Measurements from ENCODE around the gene NGFR.

The NGFR gene

GRCh38 chr17:49521088-49521450 is 26.0 kb downstream of the NGFR start:
- no peaks in the 10 kb centered on the region for H3K36me3 ChIP-seq (replicated peaks)
- in situ Hi-C loops (cut with HindIII; ENCODE audit: low pct_ligation_motif_present, low sequenced_read_pairs), result no loop called here
- H3K27ac ChIP-seq, result no peak overlapping the region
- no peak for DNase-seq
- TF ChIP-seq CTCF (IDR thresholded peaks at IDR 0.05; ENCODE audit: low read depth, low read length, missing control alignments), result no peak
- H3K4me3 ChIP-seq (ENCODE audit: low read depth, low read length), result no peak overlapping the region
- peaks cover 4% of the 10 kb centered on the region for H3K27me3 ChIP-seq (replicated peaks)

DNA sequence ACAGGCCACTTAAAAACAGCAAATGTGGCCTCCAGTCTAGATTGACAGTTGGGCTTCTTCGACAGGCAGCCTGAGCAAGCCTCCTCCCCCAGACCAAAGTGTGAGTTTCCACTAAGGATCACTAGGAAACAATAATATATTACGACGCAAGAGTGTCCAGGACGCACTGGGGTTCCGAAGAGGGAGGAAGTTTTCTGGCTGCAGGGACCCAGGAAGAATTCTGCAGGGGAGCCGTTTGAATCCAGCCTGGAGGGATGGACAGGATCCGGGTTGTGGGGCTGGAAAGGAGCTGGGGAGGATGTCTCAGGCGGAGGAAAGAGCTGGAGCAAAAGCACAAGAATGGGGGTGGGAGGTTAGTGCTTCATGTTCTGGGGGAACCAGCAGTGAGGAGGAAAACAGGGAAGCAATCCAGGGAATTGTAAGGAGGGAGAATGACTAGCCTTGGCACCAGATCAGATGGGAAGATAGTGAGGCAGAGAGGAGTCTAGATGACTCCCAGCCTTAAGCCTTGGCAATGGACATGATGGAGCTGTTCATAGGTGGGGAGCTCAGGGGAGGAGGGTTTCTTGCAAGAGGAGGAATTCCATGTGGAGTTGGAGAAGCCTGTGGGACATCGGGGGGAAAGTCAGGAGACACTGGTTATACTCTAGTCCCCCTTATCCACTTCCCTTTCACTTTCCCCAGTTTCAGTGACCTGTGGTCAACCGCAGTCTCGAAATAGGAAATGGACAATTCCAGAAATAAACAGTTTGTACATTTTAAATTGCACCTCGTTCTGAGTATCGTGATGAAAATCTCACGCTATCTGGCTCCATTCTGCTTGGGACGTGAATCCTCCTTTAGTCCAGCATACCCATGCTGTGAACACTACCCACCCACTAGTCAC is 26.6 kb downstream of the NGFR start:
- DNase-seq, result no peak
- no peak for TF ChIP-seq CTCF (IDR thresholded peaks at IDR 0.05; ENCODE audit: low read depth, low read length, missing control alignments)
- H3K27ac ChIP-seq, result no peak overlapping the region
- no peaks in the 10 kb centered on the region for H3K36me3 ChIP-seq (replicated peaks)
- H3K4me3 ChIP-seq (ENCODE audit: low read depth, low read length), result no peak overlapping the region
- in situ Hi-C loops (cut with HindIII; ENCODE audit: low pct_ligation_motif_present, low sequenced_read_pairs), result no loop called here
- peaks cover 4% of the 10 kb centered on the region for H3K27me3 ChIP-seq (replicated peaks)

GRCh38 chr17:49522357-49522890 is 27.3 kb downstream of the NGFR start:
- no peaks in the 10 kb centered on the region for H3K36me3 ChIP-seq (replicated peaks)
- no peak overlapping the region for H3K27ac ChIP-seq
- H3K27me3 ChIP-seq (replicated peaks), result peaks cover 4% of the 10 kb centered on the region
- in situ Hi-C loops (cut with HindIII; ENCODE audit: low pct_ligation_motif_present, low sequenced_read_pairs), result no loop called here
- no peak for DNase-seq
- no peak for TF ChIP-seq CTCF (IDR thresholded peaks at IDR 0.05; ENCODE audit: low read depth, low read length, missing control alignments)
- no peak overlapping the region for H3K4me3 ChIP-seq (ENCODE audit: low read depth, low read length)

GRCh38 chr17:49523196-49523595 is 28.1 kb downstream of the NGFR start:
- Histone ChIP-seq H3K4me3 (ENCODE audit: low read depth, low read length) (no peak overlapping the region), H3K27me3 (replicated peaks) (peaks cover 9% of the 10 kb centered on the region), H3K36me3 (replicated peaks) (no peaks in the 10 kb centered on the region), H3K27ac (no peak overlapping the region)
- in situ Hi-C loops (cut with HindIII; ENCODE audit: low pct_ligation_motif_present, low sequenced_read_pairs), result no loop called here
- TF ChIP-seq CTCF (IDR thresholded peaks at IDR 0.05; ENCODE audit: low read depth, low read length, missing control alignments), result no peak
- DNase-seq, result no peak

GRCh38 chr17:49523706-49524472 is 28.8 kb downstream of the NGFR start:
- Histone ChIP-seq H3K36me3 (replicated peaks) (no peaks in the 10 kb centered on the region), H3K27ac (no peak overlapping the region), H3K4me3 (ENCODE audit: low read depth, low read length) (no peak overlapping the region), H3K27me3 (replicated peaks) (peaks cover 11% of the 10 kb centered on the region)
- no peak for DNase-seq
- no peak for TF ChIP-seq CTCF (IDR thresholded peaks at IDR 0.05; ENCODE audit: low read depth, low read length, missing control alignments)
- in situ Hi-C loops (cut with HindIII; ENCODE audit: low pct_ligation_motif_present, low sequenced_read_pairs), result no loop called here

All from brain microvascular endothelial cell (primary cell).